Posterior cingulate gyrus (tissue), 11 donors: ENCODE measurements around the gene CDC42BPA.

ENCODE experiments used
- DNase-seq, 10 donors: peaks; one replicate each; pipeline versions ENCODE4 v3.0.0 to v3.0.0-alpha.2; 2020 to 2021; ENCODE audit warnings: mixed read lengths in 3 of 10
- intact Hi-C: fragments of 100-400 bp; cut with DNase I; formaldehyde crosslinking; loops from one replicate; pipeline ENCODE4 v1.15.1; 2023

CDC42BPA gene

GRCh38 chr1:226986496-226987178 lies 331.7 kb downstream of the CDC42BPA start:
- intact Hi-C loops, result loop anchor here (5.0 kb wide), 2 partner anchors 44 to 451 kb away; partner anchors contain the start of gene COQ8A
- DNase-seq, result peak in 3 of 10 donors; percentile 69 to 86 (median 78)

GRCh38 chr1:226985839-226986463 lies 332.3 kb downstream of the CDC42BPA start:
- DNase-seq, result peak in 4 of 10 donors; percentile 57 to 93 (median 89)

GRCh38 chr1:226985239-226985838 lies 333.0 kb downstream of the CDC42BPA start:
- intact Hi-C loops, result loop anchor here (5.0 kb wide), 2 partner anchors 43 to 452 kb away; partner anchors contain the start of gene COQ8A
- peak in 2 of 10 donors; percentile 71 to 82 for DNase-seq

More at GRCh38 chr1:226985839-226986463, 332.3 kb downstream of the CDC42BPA start:
- intact Hi-C loops, result loop anchor here (5.0 kb wide), 2 partner anchors 44 to 451 kb away; partner anchors contain the start of gene COQ8A

- intact Hi-C loops, result loop anchor here (5.0 kb wide), 2 partner anchors 42 to 453 kb away; partner anchors contain the start of gene COQ8A
- peak in 3 of 10 donors; percentile 66 to 85 (median 79) for DNase-seq
Observed at GRCh38 chr1:226984521-226985238, 333.6 kb downstream of the CDC42BPA start.

- DNase-seq, result peak in 3 of 10 donors; percentile 54 to 82 (median 79)
- intact Hi-C loops, result no loop called here
Observed at GRCh38 chr1:226983992-226984364, 334.3 kb downstream of the CDC42BPA start.

- intact Hi-C loops, result no loop called here
- DNase-seq, result peak in 2 of 10 donors; percentile 66 to 74
Observed at GRCh38 chr1:226983247-226983991, 334.9 kb downstream of the CDC42BPA start.

- peak in 1 of 10 donors; percentile 82 for DNase-seq
- intact Hi-C loops, result no loop called here
Observed at GRCh38 chr1:226982451-226983177, 335.7 kb downstream of the CDC42BPA start.

GRCh38 chr1:226981838-226982237 lies 336.5 kb downstream of the CDC42BPA start:
- intact Hi-C loops, result no loop called here

GRCh38 chr1:226981386-226981817 lies 336.9 kb downstream of the CDC42BPA start:
- peak in 1 of 10 donors; percentile 84 for DNase-seq
- intact Hi-C loops, result no loop called here

More at GRCh38 chr1:226981838-226982237, 336.5 kb downstream of the CDC42BPA start:
- DNase-seq, result peak in 1 of 10 donors; percentile 67

GRCh38 chr1:226980565-226981385 lies 337.5 kb downstream of the CDC42BPA start:
- DNase-seq, result peak in 1 of 10 donors; percentile 77
- intact Hi-C loops, result no loop called here

- peak in 1 of 10 donors; percentile 82 for DNase-seq
- intact Hi-C loops, result no loop called here
Observed at GRCh38 chr1:226980122-226980560, 338.2 kb downstream of the CDC42BPA start.

GRCh38 chr1:226979517-226980121 lies 338.7 kb downstream of the CDC42BPA start:
- peak in 1 of 10 donors; percentile 88 for DNase-seq
- intact Hi-C loops, result no loop called here

- intact Hi-C loops, result no loop called here
- peak in 1 of 10 donors; percentile 80 for DNase-seq
Observed at GRCh38 chr1:226979115-226979516, 339.2 kb downstream of the CDC42BPA start.

- intact Hi-C loops, result no loop called here
- no peak for DNase-seq
Observed at GRCh38 chr1:226978432-226979114, 339.7 kb downstream of the CDC42BPA start.

GRCh38 chr1:226977643-226978431 lies 340.5 kb downstream of the CDC42BPA start:
- peak in 1 of 10 donors; percentile 58 for DNase-seq
- intact Hi-C loops, result no loop called here
